NT2/D1 (cell line): Measurements from ENCODE around the gene PBRM1.

ENCODE experiments used
- SUZ12 ChIP-seq: IDR thresholded peaks from 2 replicates; pipeline ENCODE4 v1.6.1; 2011; ENCODE audit not compliant: insufficient read length, insufficient read depth; ENCODE audit errors: extremely low read depth
- YY1 ChIP-seq: IDR thresholded peaks from 2 replicates; pipeline ENCODE4 v1.6.1; 2011; ENCODE audit not compliant: insufficient read length, insufficient read depth
- ZNF274 ChIP-seq: IDR thresholded peaks from 2 replicates; pipeline ENCODE4 v1.6.1; 2011; ENCODE audit warnings: mild to moderate bottlenecking, low read depth, low read length

- TF ChIP-seq ZNF274 (no peak), YY1 (no peak), SUZ12 (no peak)
These were observed 29.8 kb downstream of the PBRM1 start for GRCh38 chr3:52655895-52656294.
